Measurements from ENCODE around the gene CALML5.

Gene CALML5

GRCh38 chr10:5469353-5470061 is 29.9 kb downstream of the CALML5 start:
- DNase-seq: no peak
- intact Hi-C loops (cut with DNase I): no loop called here

- no peak for DNase-seq
- intact Hi-C loops (cut with DNase I): no loop called here
Measured at GRCh38 chr10:5468262-5469106, 30.9 kb downstream of the CALML5 start.

- intact Hi-C loops (cut with DNase I): no loop called here
- DNase-seq: no peak
Measured at GRCh38 chr10:5467634-5468255, 31.6 kb downstream of the CALML5 start.

GRCh38 chr10:5467207-5467535 is 32.2 kb downstream of the CALML5 start:
- DNase-seq: no peak
- intact Hi-C loops (cut with DNase I): no loop called here

GRCh38 chr10:5466451-5467206 is 32.7 kb downstream of the CALML5 start:
- intact Hi-C loops (cut with DNase I): no loop called here
- peak in 1 of 10 donors; percentile 72 for DNase-seq

GRCh38 chr10:5465976-5466450 is 33.4 kb downstream of the CALML5 start:
- intact Hi-C loops (cut with DNase I): no loop called here

GRCh38 chr10:5464546-5464945 is 34.8 kb downstream of the CALML5 start:
- no peak for DNase-seq
- intact Hi-C loops (cut with DNase I): no loop called here

More at GRCh38 chr10:5465976-5466450, 33.4 kb downstream of the CALML5 start:
- DNase-seq: no peak

GRCh38 chr10:5462841-5463293 is 36.5 kb downstream of the CALML5 start:
- DNase-seq: no peak
- intact Hi-C loops (cut with DNase I): no loop called here

- intact Hi-C loops (cut with DNase I): no loop called here
- no peak for DNase-seq
Measured at GRCh38 chr10:5461914-5462840, 37.2 kb downstream of the CALML5 start.

- DNase-seq: no peak
- intact Hi-C loops (cut with DNase I): no loop called here
Measured at GRCh38 chr10:5461203-5461588, 38.2 kb downstream of the CALML5 start.

- no peak for DNase-seq
- intact Hi-C loops (cut with DNase I): no loop called here
Measured at GRCh38 chr10:5460468-5461202, 38.7 kb downstream of the CALML5 start.

GRCh38 chr10:5458949-5459747 is 40.2 kb downstream of the CALML5 start:
- intact Hi-C loops (cut with DNase I): no loop called here
- no peak for DNase-seq

GRCh38 chr10:5458425-5458824 is 40.9 kb downstream of the CALML5 start:
- intact Hi-C loops (cut with DNase I): no loop called here
- no peak for DNase-seq

GRCh38 chr10:5457741-5458140 is 41.6 kb downstream of the CALML5 start:
- DNase-seq: no peak
- intact Hi-C loops (cut with DNase I): no loop called here

- intact Hi-C loops (cut with DNase I): no loop called here
Measured at GRCh38 chr10:5456563-5456962, 42.8 kb downstream of the CALML5 start.

GRCh38 chr10:5453749-5454489 is 45.5 kb downstream of the CALML5 start:
- no peak for DNase-seq
- intact Hi-C loops (cut with DNase I): no loop called here

More at GRCh38 chr10:5456563-5456962, 42.8 kb downstream of the CALML5 start:
- no peak for DNase-seq

All from posterior cingulate gyrus (tissue), 11 donors.